GM19397 (cell line): ENCODE results near the gene CCDC82.

Experiments used
- ATAC-seq: cut with Tn5 transposase; IDR thresholded peaks from one replicate; pipeline ENCODE4 v1.9.1; 2021; ENCODE audit warnings: mild to moderate bottlenecking, moderate library complexity; ENCODE audit not compliant: unreplicated experiment

CCDC82 gene

GRCh38 chr11:96329855-96330510 lies 59.7 kb downstream of the CCDC82 start:
- ATAC-seq: no peak

GRCh38 chr11:96329419-96329818 lies 60.3 kb downstream of the CCDC82 start:
- ATAC-seq: no peak

DNA sequence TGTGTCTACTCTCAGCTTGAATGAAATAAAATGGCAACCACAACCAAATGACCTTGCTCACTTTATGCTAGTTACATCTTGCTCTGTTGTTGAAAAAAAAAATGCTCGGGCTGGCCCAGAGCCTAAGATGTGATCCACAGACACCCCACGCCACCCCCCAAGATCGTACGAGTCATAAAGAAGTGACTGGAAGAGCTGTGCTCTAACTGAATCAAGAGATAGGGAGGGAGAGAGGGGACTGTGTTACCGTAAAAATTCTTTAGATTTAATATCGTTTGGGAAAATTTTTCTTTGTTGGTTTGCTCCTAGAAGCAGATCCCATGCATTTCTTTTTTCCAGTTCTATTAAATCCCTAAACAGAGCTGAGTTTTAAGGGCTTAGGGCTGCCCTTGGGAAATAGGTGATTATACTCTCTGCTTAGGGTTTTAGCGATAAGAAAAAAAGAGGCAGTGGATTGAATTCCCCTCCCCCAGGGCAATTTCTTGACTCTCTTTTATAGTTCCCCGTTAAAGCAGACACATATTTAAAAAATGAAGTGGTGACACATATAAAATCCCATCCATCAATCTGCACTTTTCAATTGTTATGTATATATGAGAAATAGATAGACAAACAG lies 61.2 kb downstream of the CCDC82 start:
- ATAC-seq: no peak

- ATAC-seq: no peak
These were observed 62.8 kb downstream of the CCDC82 start for GRCh38 chr11:96326959-96327358.

DNA sequence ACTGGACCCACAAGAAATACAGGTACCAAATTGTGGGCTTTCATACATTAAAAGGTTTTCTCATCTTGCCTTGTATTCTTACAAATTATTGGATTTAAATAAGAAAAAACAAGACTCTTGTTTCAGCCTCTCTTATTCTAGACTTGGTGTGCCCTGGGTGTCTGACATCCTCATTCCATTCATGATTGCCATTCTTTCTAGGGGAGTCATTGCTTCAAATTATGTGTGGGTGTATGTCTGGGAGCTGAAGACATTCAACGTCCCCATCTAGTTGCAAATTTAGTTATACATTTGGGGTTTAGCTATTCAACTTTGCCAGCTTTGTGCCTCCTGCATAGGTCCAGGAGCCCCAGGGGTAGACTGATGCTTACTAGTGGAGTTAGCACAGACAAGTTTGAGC lies 64.8 kb downstream of the CCDC82 start:
- ATAC-seq: no peak

DNA sequence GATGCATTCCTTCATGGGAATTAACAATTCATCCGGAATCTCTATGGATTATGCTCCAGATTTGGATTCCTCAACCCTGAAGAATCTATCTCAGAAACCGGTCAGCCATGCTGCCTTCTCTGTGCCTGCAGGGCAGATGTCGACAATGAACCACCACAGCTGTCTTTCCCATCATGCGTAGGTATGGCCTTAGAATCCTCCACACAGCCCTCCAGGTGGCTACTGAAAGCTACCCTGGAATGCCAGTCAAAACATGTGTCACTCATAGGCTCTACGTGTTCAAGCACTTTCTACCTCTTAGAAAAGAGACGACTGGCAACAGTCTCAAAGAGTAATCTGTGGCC lies 66.1 kb downstream of the CCDC82 start:
- no peak for ATAC-seq

DNA sequence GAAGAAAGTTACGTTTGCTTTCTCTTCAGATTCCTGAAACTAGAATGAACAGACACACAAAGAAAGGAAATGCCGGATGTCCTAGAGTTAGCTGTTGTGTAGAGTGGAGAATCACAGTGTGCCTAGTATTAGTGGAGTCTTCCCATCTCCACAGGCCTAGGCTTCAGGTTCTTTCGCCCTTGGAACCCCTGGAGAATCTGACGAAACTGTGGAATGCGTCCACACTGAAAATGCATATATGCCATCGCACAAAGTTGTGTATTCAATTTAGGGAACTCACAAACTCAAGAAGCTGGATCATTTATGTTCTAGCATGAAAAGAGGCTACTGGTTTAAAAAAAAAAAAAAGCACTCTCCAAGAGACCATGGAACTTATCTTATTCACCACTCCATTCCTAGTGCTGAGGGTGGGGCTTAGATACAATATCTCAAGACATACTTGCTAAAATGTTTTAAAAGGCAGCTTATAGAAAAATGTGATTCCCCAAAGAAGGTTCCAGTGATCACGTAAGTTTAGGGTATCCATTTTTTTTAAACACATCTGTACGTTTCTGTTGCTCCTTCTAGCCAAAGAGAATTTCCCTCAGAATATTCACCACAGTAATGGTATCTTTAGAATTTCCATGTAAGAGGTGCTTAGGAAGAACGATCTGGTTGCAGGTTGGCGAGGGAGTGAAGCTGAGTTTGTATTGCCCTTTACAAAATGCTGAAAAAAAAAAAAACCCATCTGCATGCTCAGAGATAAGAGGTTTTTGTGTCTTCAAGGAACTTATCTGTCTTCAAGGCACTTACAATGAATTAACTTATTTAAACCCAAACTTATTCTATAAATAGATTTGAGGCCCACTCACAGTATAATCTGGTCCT lies 66.7 kb downstream of the CCDC82 start:
- no peak for ATAC-seq

- ATAC-seq: no peak
These were observed 68.6 kb downstream of the CCDC82 start for GRCh38 chr11:96321091-96321490.

- no peak for ATAC-seq
These were observed 69.6 kb downstream of the CCDC82 start for GRCh38 chr11:96319898-96320656.

GRCh38 chr11:96318850-96319249 lies 70.9 kb downstream of the CCDC82 start:
- no peak for ATAC-seq

- no peak for ATAC-seq
These were observed 71.3 kb downstream of the CCDC82 start for GRCh38 chr11:96318399-96318798.

- ATAC-seq: no peak
These were observed 71.7 kb downstream of the CCDC82 start for GRCh38 chr11:96317985-96318384.

DNA sequence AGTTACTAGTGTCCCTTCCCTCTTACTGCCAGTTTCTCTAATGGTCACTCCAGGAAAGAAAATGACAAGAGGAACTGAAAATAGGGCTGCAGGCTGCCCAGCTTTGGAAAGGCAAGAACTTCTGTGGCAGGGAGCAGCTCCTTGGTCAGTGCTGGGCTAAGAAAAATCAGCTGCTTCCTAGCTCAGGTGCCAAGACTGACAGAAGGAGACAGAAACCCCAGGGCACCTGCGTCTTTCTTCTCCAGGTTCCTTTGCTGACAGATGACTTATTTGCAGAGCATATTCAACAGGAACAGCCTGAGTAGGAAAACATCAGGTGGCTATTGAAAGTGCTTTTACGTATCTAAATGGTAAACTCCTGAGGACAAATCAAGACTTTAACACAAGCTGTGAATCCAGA lies 72.1 kb downstream of the CCDC82 start:
- no peak for ATAC-seq

- ATAC-seq: no peak
These were observed 72.8 kb downstream of the CCDC82 start for GRCh38 chr11:96316869-96317268.

DNA sequence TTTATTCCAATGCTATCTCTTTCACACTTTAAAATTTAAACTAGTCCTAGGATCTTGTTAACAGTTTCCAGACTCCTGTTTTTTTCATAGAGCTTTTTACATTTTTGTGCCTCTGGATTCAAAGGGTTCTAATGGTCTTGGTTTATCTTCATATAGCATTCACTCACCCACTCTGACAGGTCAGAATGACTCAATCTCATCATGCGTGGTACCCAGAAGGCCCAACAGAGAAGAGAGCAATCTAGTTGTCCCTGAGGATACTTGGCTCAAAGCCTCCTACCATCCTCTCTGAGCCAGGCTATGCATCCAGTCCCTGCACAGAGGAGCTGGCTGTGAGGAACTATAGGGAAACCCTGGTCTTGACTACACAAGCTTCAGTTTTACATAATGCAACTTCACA lies 74.2 kb downstream of the CCDC82 start:
- no peak for ATAC-seq

DNA sequence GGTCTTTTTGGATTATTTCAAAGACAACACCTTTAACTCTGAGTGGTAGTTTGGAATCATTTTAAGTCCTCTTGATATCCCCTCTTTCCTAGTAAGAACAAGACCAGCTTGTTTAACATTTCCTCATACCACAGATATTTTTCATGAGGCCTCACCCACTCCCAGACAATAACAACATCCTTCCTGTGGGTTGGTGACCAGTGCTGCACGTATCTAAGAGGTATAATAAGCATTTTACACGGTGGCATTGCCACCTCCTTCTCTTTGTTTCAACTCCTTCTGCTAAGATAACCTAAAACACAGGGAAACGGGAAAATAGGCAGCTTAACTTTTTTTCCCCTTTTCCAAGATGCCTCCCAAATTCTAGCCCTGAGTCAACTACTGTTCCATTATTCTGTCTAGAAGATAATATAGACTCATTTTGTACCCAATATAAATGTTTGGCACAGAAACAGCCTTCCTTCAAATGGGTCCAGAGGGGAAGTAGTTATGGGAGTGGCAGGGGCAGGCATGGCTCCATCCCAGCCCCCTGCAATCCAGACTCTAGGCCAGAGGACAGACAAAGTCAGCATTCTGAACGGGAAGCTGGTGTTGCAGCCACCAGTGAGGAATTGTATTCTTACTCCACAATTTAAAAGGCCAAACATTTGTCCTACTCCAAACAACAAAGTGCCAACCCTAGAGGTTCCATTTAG lies 75.2 kb downstream of the CCDC82 start:
- no peak for ATAC-seq

GRCh38 chr11:96313163-96313562 lies 76.5 kb downstream of the CCDC82 start:
- no peak for ATAC-seq

- ATAC-seq: no peak
These were observed 78.6 kb downstream of the CCDC82 start for GRCh38 chr11:96311120-96311568.

- ATAC-seq: no peak
These were observed 79.5 kb downstream of the CCDC82 start for GRCh38 chr11:96310236-96310635.

DNA sequence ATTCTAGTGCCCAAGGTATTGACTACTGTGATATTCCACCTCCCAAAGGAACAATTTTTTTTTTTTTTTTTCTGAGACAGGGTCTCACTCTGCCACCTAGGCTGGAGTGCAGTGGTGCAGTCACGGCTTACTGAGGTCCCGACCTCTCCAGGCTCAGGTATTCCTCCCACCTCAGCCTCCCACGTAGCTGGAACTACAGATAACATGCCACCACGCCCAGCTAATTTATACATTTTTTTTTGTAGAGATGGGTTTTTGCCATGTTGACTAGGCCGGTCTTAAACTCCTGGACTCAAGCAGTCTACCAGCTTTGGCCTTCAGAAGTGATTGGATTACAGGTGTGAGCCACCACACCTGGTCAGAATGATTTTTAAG lies 80.1 kb downstream of the CCDC82 start:
- no peak for ATAC-seq
